ENCODE data around the gene RAP1GAP2.

RAP1GAP2 gene

DNA sequence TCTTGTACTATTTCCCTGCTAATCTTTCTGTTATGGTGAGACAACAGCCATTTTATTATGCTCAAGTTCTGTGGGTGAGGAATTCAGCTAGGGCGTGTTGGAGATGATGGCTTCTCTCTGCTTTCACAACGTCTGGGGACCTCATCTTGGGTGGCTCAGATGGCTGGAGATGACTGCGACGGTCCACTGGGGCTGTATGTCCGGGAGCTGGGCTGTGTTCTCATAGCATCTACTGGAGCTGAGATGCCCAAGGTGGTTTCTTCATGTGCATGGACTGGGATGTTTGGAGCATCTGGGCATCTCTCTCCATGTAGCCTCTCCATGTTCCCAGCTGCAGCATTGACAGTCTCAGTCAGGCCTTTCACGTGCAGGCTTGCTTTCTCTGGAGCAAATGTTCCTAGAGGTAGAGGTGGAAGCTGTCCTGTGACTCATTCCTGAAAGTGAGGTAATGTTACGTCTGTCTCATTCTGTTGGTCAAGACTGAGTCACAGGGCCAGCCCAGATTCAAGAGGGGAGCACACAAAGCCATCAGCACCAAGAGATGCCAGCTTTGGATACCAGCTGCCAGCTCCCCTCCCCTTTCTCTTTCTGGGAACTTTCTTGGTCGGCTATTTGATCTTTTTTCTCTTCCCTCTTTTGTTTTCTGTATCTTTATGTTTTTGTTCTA is 96.2 kb downstream of the RAP1GAP2 start:
- Histone ChIP-seq H3K9me3 (ENCODE audit: insufficient read depth, low read depth, low read length) (no peaks in the 10 kb centered on the region), H3K9ac (ENCODE audit: low read depth, low read length) (no peak overlapping the region), H3K27me3 (ENCODE audit: insufficient read depth, low read length) (no peaks in the 10 kb centered on the region), H3K36me3 (ENCODE audit: insufficient read depth, low read length) (0 out of 2 replicates have a peak, but pooled peaks cover 5% of the 10 kb centered on the region), H3K27ac (ENCODE audit: low read depth, low read length) (peak overlapping the region; percentile 30; the same call in 1 of the 2 replicates), H3K4me1 (ENCODE audit: insufficient read depth, low read length) (peaks cover 9% of the 10 kb centered on the region), H3K4me3 (ENCODE audit: low read length) (no peak overlapping the region)
- WGBS: 79% methylated on average over 8 of the region's 8 CpGs

DNA sequence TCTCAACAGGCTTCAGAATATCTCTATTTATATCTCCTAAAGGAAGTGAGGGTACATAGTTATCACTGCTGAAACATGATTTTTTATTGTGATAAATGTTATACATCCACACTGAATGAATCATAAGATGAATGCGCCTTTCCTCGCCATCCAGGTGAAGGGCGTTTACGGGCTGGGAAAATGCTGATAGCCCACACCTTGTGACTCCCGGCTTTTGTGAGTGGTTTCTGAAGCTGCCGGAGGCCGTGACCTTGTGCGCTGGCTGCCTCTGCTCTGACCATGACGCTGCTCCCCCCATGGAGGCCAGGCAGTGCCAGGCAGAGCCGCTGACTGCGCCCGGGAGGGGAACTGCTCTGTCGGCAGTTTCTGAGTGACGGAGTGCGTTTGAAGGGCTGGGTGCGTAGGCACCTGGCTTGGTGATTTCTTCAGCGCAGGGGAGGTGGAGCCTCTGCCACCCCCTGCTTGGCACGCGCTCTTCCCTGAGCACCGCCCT is 97.2 kb downstream of the RAP1GAP2 start:
- H3K27ac ChIP-seq (ENCODE audit: low read depth, low read length): no peak overlapping the region
- H3K4me1 ChIP-seq (ENCODE audit: insufficient read depth, low read length): peaks cover 9% of the 10 kb centered on the region

DNA sequence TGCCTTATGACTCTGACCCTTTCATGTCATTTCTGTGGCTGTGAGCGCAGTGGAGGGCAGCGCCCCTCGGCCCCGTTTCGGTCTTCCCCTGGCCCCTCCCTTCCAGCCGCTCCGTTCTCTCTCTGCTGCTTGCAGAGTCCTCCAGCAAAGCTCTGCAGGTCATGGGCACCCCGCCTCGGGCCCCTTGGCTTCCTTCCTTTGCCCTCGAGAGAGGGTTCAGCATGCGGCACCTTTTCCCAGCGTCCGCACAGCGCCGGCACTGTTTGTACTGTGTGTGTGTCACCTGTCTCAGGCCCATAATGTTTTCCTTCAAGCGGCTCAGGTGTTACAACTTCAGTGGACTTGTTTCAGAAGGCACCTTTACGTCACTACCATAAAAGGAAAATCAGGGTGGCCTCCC is 98.5 kb downstream of the RAP1GAP2 start:
- H3K4me1 ChIP-seq (ENCODE audit: insufficient read depth, low read length): peaks cover 9% of the 10 kb centered on the region
- H3K9ac ChIP-seq (ENCODE audit: low read depth, low read length): no peak overlapping the region
- H3K4me3 ChIP-seq (ENCODE audit: low read length): no peak overlapping the region
- no peaks in the 10 kb centered on the region for H3K9me3 ChIP-seq (ENCODE audit: insufficient read depth, low read depth, low read length)
- no peaks in the 10 kb centered on the region for H3K27me3 ChIP-seq (ENCODE audit: insufficient read depth, low read length)
- H3K36me3 ChIP-seq (ENCODE audit: insufficient read depth, low read length): 0 out of 2 replicates have a peak, but pooled peaks cover 8% of the 10 kb centered on the region
- WGBS: 88% methylated on average over 17 of the region's 17 CpGs
- H3K27ac ChIP-seq (ENCODE audit: low read depth, low read length): no peak overlapping the region

More for the DNA sequence above, 97.2 kb downstream of the RAP1GAP2 start:
- no peaks in the 10 kb centered on the region for H3K9me3 ChIP-seq (ENCODE audit: insufficient read depth, low read depth, low read length)
- H3K9ac ChIP-seq (ENCODE audit: low read depth, low read length): no peak overlapping the region
- WGBS: 89% methylated on average over 20 of the region's 20 CpGs
- H3K36me3 ChIP-seq (ENCODE audit: insufficient read depth, low read length): 0 out of 2 replicates have a peak, but pooled peaks cover 5% of the 10 kb centered on the region
- no peak overlapping the region for H3K4me3 ChIP-seq (ENCODE audit: low read length)
- H3K27me3 ChIP-seq (ENCODE audit: insufficient read depth, low read length): no peaks in the 10 kb centered on the region

GRCh38 chr17:2897605-2898004 is 101.4 kb downstream of the RAP1GAP2 start:
- Histone ChIP-seq H3K36me3 (ENCODE audit: insufficient read depth, low read length) (0 out of 2 replicates have a peak, but pooled peaks cover 3% of the 10 kb centered on the region), H3K4me3 (ENCODE audit: low read length) (no peak overlapping the region), H3K9me3 (ENCODE audit: insufficient read depth, low read depth, low read length) (no peaks in the 10 kb centered on the region), H3K4me1 (ENCODE audit: insufficient read depth, low read length) (peaks cover 3% of the 10 kb centered on the region; the same call in 1 of the 2 replicates), H3K27ac (ENCODE audit: low read depth, low read length) (no peak overlapping the region), H3K9ac (ENCODE audit: low read depth, low read length) (no peak overlapping the region), H3K27me3 (ENCODE audit: insufficient read depth, low read length) (no peaks in the 10 kb centered on the region)
- 93% methylated on average over 11 of the region's 11 CpGs for WGBS

DNA sequence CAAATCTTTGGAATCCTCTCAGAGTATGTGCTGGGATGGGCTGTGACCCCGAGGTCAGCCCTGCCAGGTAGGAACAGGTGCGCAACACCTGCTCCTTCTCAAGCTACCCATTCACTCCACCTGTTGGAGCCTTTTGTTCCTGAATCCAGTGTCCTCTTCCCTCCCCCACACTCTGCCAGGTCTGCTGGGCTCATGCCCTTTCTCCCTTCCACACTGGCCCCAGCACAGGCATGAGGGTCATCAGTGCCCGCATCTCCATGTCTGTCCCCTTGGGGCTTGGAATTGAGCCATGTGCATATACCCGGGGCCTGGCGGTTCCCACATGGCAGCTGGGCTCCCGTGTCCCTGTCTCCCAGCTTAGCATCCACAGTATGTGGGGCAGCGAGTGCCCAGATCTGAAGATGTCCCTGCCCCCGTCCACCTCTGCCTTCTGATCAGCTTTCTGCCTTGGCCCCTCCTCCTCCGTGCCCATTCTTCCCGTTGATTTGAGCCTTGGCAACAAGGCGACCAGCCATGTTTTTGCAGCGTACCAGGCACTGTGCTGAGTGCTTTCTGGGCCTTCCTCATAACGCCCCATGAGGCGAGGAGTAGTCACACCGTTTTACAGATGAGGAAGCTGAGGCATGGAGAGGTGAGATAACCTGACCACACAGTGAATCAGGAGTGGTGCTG is 102.2 kb downstream of the RAP1GAP2 start:
- H3K36me3 ChIP-seq (ENCODE audit: insufficient read depth, low read length): 0 out of 2 replicates have a peak, but pooled peaks cover 3% of the 10 kb centered on the region
- H3K9me3 ChIP-seq (ENCODE audit: insufficient read depth, low read depth, low read length): no peaks in the 10 kb centered on the region
- no peaks in the 10 kb centered on the region for H3K4me1 ChIP-seq (ENCODE audit: insufficient read depth, low read length)
- 91% methylated on average over 15 of the region's 15 CpGs for WGBS
- no peak overlapping the region for H3K27ac ChIP-seq (ENCODE audit: low read depth, low read length)
- H3K9ac ChIP-seq (ENCODE audit: low read depth, low read length): no peak overlapping the region
- H3K4me3 ChIP-seq (ENCODE audit: low read length): no peak overlapping the region
- H3K27me3 ChIP-seq (ENCODE audit: insufficient read depth, low read length): no peaks in the 10 kb centered on the region

- no peaks in the 10 kb centered on the region for H3K9me3 ChIP-seq (ENCODE audit: insufficient read depth, low read depth, low read length)
- no peak overlapping the region for H3K9ac ChIP-seq (ENCODE audit: low read depth, low read length)
- WGBS: 89% methylated on average over 9 of the region's 9 CpGs
- no peaks in the 10 kb centered on the region for H3K27me3 ChIP-seq (ENCODE audit: insufficient read depth, low read length)
- H3K27ac ChIP-seq (ENCODE audit: low read depth, low read length): no peak overlapping the region
- H3K4me1 ChIP-seq (ENCODE audit: insufficient read depth, low read length): peaks cover 7% of the 10 kb centered on the region; the same call in 1 of the 2 replicates
- no peak overlapping the region for H3K4me3 ChIP-seq (ENCODE audit: low read length)
- 0 out of 2 replicates have a peak, but pooled peaks cover 3% of the 10 kb centered on the region for H3K36me3 ChIP-seq (ENCODE audit: insufficient read depth, low read length)
Observed at GRCh38 chr17:2899906-2900305, 103.7 kb downstream of the RAP1GAP2 start.

DNA sequence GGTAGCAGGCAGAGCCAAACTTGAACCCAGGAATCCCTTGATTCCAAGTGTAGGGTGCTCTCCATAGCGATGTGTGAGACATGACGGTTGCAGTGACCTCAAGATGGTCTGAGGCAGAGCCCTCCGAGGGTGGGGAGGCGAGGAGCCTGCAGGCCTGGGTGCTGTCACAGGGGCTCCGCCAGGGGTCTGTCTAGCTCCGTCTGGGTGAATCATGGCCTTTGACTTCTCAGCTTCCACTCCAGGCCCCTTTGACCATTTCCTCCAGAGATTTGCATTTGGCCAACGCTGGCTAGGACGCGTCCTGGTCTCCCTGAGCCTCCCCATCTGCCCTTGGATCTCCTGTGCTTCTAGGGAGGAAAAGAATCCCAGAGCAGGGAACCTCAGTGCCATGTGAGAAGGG is 104.6 kb downstream of the RAP1GAP2 start:
- H3K9me3 ChIP-seq (ENCODE audit: insufficient read depth, low read depth, low read length): no peaks in the 10 kb centered on the region
- peaks cover 7% of the 10 kb centered on the region; the same call in 1 of the 2 replicates for H3K4me1 ChIP-seq (ENCODE audit: insufficient read depth, low read length)
- WGBS: 92% methylated on average over 9 of the region's 9 CpGs
- H3K27ac ChIP-seq (ENCODE audit: low read depth, low read length): no peak overlapping the region
- no peak overlapping the region for H3K4me3 ChIP-seq (ENCODE audit: low read length)
- peaks cover 4% of the 10 kb centered on the region; the same call in 1 of the 2 replicates for H3K36me3 ChIP-seq (ENCODE audit: insufficient read depth, low read length)
- no peak overlapping the region for H3K9ac ChIP-seq (ENCODE audit: low read depth, low read length)
- no peaks in the 10 kb centered on the region for H3K27me3 ChIP-seq (ENCODE audit: insufficient read depth, low read length)

DNA sequence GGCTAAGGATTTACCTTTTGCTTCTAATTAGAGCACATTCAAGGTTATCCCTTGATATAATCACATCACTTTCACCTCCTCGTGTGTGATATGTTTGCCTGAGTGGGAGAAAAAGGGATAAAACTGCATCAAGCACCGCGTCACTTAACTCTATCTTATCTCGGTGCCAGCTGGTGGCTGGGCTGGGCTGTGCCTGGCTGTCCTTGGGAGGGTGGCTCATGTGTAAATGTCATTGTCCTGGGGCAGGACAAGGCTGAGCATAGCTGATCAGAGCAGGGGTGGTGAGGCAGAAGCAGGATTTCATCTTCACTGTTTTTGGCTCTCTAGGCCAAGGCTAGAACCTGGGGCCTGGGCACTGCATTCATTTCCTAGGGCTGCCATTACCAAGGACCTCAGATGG is 105.3 kb downstream of the RAP1GAP2 start:
- Histone ChIP-seq H3K9ac (ENCODE audit: low read depth, low read length) (no peak overlapping the region), H3K9me3 (ENCODE audit: insufficient read depth, low read depth, low read length) (no peaks in the 10 kb centered on the region), H3K36me3 (ENCODE audit: insufficient read depth, low read length) (peaks cover 11% of the 10 kb centered on the region; the same call in 1 of the 2 replicates), H3K27me3 (ENCODE audit: insufficient read depth, low read length) (no peaks in the 10 kb centered on the region), H3K4me1 (ENCODE audit: insufficient read depth, low read length) (peaks cover 7% of the 10 kb centered on the region; the same call in 1 of the 2 replicates), H3K27ac (ENCODE audit: low read depth, low read length) (no peak overlapping the region), H3K4me3 (ENCODE audit: low read length) (no peak overlapping the region)
- 99% methylated on average over 3 of the region's 4 CpGs for WGBS

GRCh38 chr17:2902546-2902945 is 106.3 kb downstream of the RAP1GAP2 start:
- Histone ChIP-seq H3K9ac (ENCODE audit: low read depth, low read length) (no peak overlapping the region), H3K9me3 (ENCODE audit: insufficient read depth, low read depth, low read length) (no peaks in the 10 kb centered on the region), H3K36me3 (ENCODE audit: insufficient read depth, low read length) (peaks cover 16% of the 10 kb centered on the region; the same call in 1 of the 2 replicates), H3K27ac (ENCODE audit: low read depth, low read length) (no peak overlapping the region), H3K4me1 (ENCODE audit: insufficient read depth, low read length) (peaks cover 7% of the 10 kb centered on the region; the same call in 1 of the 2 replicates), H3K4me3 (ENCODE audit: low read length) (no peak overlapping the region), H3K27me3 (ENCODE audit: insufficient read depth, low read length) (no peaks in the 10 kb centered on the region)
- 93% methylated on average over 9 of the region's 9 CpGs for WGBS

GRCh38 chr17:2903193-2903974 is 107.1 kb downstream of the RAP1GAP2 start:
- Histone ChIP-seq H3K9me3 (ENCODE audit: insufficient read depth, low read depth, low read length) (no peaks in the 10 kb centered on the region), H3K27ac (ENCODE audit: low read depth, low read length) (no peak overlapping the region), H3K36me3 (ENCODE audit: insufficient read depth, low read length) (peaks cover 20% of the 10 kb centered on the region; the same call in 1 of the 2 replicates), H3K27me3 (ENCODE audit: insufficient read depth, low read length) (no peaks in the 10 kb centered on the region), H3K9ac (ENCODE audit: low read depth, low read length) (no peak overlapping the region), H3K4me3 (ENCODE audit: low read length) (no peak overlapping the region), H3K4me1 (ENCODE audit: insufficient read depth, low read length) (peaks cover 7% of the 10 kb centered on the region; the same call in 1 of the 2 replicates)
- WGBS: 83% methylated on average over 7 of the region's 8 CpGs

Data from HUES64 (cell line).